Stimulated activated CD4-positive, alpha-beta T cell treated with anti-CD3 and anti-CD28 coated beads, TNF-alpha, amount 100 ng/mL, for 24 hours (primary cell): ENCODE measurements around the gene TRIM26.
"Not testable (repeated sequence)": the region's sequence is repeated elsewhere in the genome, so short reads cannot be mapped to it uniquely, and the experiment has no call there.

Experiments
- DNase-seq, 3 experiments: peaks; one replicate each; pipeline ENCODE4 v3.0.0-alpha.2; 2020; ENCODE audit warnings: low read depth in 3 of 3

The TRIM26 gene

DNA sequence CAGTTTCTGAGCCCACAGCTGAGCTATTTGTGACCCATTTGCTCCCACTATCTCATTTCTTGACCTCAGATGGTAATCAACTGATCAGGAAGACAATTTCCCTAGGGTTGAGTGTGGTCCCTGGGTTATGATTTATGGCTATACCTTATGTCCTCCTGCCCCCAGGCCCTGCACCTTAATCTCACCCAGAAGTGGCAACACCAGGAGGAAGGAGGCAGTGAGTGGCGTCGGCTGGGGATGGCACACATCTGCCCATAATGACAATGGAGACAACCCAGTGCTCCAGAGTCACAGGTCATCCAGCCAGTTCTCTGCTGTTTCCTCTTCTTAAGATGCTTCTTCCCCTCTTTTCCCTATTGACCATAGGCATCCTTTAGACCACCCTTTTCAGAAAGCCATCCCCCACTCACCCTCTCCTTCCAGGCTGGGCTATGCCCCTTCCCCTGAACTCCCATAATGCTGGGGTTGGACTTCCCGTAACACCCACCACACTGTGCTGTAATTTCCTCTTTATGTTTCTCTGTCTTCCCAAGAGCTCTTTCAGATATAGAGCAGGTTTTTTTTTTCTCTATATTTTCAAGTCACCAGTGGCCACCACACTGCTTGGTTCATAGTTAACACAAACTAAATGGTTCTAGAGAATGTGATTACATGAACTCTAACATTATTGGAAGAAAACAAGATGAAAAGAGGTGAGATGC is 60.1 kb downstream of the TRIM26 start:
- DNase-seq = no peak

DNA sequence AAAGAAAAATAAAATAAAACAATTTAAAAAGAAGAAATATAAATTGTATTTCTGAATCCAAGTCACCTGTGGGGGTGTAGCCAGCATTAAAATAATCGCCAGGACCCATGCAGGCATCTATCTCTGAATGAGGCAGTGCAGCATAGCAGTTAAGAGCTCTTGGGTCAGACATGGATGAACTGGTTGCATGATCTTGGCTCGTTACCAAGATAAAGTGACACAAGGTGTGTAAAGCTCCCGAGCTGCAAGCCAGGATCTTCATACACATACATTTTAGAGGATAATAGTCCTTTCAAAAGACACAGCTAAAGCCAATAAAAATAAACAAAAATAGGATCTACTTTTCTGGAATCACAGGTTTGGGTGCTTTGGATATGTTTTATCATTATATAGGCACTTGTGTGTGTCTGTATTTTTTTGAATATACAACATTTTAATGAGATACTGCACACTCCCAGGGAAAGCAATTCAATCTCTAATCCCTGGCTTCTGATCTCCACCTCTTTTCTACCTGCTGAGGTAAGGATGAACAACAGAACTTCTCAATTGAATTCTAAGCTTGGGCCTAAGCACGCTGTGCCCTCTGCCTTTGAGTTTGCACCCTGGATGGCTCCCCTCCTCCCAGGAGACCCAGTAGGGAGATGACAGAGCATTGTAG is 61.1 kb downstream of the TRIM26 start:
- no peak for DNase-seq

- no peak for DNase-seq
Observed at GRCh38 chr6:30151580-30151979, 61.6 kb downstream of the TRIM26 start.

DNA sequence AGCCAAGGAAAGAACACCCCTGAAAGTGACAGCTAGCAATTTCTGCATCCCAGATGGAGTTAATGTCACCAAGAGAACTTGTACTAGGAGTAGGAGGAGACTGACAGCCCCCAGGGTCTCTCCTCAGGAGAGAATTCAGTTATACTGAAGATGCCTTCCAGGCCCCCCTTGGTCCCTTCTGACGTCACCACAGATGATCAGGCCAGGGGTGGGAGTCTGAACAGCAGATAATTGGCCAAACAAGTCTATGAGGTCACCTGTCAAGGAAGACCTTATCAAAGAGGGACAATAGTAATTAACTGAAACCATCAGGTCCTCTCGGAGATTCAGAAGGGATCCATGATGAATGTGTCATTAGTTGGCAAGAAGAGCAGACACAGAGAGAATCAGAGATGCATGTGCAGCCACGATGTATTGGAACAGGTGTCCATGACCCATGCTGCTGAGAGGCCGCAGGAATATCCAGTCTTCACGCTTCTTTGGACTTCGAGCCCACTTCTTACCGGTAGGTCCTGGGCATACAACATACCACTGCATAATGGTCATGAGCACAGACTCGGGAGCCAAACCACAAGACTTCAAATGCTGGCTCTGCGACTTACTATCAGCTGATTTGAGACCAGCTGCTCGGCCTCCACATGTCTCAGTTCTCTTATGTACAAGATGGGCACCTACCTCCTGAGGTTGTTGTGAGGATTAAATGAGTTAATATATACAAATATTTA is 62.4 kb downstream of the TRIM26 start:
- no peak for DNase-seq

- no peak for DNase-seq
Observed at GRCh38 chr6:30149858-30150550, 63.2 kb downstream of the TRIM26 start.

GRCh38 chr6:30149234-30149633 is 64.0 kb downstream of the TRIM26 start:
- DNase-seq = no peak

DNA sequence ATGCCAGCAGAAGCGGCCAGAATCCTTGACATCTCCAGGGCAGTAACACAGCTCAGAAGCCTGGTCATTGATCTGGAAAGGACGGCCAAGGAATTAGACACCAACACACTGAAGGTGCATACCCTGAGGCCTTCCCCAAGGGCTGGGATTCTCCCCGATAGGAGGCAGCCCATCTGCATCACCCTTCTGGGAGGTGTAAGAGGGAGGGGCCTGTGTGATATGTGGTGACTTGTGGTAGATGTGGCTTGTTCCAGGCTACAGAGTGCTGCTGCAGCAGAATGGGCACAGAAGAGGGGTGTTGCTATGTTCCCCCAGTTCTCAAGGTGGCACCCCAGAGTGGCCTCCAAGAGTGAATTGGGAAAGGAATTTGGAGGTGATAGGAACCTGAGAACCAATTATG is 66.1 kb downstream of the TRIM26 start:
- no peak for DNase-seq

DNA sequence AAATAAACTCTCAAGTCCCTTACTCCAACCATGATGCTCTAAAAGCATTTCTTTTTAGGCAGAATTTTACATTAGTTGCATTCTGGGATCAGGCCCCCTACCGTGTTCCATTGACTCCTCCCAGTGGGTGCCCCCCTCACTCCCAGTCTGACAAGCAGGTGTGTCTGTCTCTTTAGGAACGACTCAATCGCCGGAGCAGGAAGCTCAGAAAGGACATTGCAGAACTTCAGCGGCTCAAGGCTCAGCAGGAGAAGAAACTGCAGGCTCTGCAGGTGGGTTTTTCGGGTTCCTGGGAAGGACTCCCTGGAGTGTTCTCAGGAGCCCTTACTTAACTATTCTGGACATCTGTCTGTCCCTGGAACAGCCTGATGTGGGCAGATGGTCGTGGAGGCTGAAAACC is 67.4 kb downstream of the TRIM26 start:
- no peak for DNase-seq

GRCh38 chr6:30144811-30145210 is 68.4 kb downstream of the TRIM26 start:
- DNase-seq = no peak

DNA sequence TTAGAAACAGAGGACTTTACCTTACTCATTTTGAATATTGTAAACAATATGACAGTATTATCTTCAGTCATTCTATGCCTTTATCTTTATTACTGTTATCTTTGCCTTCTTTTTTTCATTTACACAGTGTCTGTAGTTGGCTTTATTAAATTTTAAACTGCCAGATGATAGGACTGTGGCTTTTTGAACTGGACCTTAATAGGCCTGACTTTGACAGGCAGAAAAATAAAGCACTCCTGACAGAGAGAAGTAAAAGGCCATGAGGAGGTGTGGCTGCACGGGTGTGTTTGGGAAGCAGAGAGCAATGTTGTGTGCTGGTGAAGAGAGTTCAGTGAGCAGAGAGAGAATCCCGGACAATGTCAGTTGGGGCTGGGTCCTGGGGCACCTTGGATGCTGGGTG is 69.4 kb downstream of the TRIM26 start:
- DNase-seq = no peak

GRCh38 chr6:30142665-30143064 is 70.5 kb downstream of the TRIM26 start:
- no peak for DNase-seq

- DNase-seq = not testable (repeated sequence)
Observed at GRCh38 chr6:30140240-30140639, 73.0 kb downstream of the TRIM26 start.

DNA sequence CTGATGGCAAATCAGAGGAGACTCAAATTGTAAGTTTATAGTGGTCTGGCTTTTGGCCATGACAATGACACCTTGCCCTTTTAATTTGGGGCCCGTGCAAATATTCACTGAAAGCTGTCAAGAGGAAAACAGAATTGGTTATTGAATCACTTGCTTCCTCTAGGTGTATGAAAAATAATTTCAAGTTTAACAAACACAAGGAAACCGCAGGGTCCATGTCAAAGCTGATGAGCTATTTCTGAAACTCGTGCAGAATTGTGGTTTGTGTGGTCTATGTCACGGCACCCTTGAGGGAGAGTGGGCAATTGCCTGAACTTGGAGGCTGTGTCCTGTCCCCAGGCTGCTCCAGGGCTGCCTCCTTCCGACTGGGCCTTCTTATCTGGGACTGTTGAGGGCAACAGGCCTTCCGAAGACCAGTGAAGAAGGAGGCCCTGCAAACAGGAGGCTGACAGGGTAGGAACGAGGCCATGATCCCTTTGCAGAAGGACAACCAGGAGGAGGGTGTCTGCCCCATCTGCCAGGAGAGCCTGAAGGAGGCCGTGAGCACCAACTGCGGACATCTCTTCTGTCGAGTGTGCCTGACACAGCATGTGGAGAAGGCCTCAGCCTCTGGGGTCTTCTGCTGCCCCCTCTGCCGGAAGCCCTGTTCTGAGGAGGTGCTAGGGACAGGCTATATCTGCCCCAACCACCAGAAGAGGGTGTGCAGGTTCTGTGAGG is 76.5 kb downstream of the TRIM26 start:
- DNase-seq = no peak

DNA sequence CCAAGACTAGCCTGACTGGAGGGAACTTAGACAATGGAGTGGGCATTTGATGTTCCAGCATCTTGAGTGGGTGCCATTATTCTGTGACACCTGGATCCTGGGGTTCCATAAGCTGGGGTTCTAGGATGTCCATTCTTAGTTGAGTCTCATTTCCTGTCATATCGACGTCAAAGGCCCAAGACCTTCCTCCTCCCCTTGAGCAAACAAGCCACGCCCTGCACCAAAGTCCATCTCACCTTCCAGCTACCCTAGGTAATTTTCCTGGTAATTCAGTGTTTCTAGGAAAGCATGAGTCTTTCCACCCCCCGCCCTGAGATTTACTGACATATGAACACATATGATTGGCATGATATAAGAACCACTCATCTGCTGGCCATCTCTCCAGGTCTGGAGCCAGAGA is 77.4 kb downstream of the TRIM26 start, which contains the start of gene TRIM40:
TSS of gene TRIM40 (plus strand) at position 384 of the 400 bp plus-strand sequence. CDS start 897 bp downstream, outside the sequence.
- DNase-seq = no peak

DNA sequence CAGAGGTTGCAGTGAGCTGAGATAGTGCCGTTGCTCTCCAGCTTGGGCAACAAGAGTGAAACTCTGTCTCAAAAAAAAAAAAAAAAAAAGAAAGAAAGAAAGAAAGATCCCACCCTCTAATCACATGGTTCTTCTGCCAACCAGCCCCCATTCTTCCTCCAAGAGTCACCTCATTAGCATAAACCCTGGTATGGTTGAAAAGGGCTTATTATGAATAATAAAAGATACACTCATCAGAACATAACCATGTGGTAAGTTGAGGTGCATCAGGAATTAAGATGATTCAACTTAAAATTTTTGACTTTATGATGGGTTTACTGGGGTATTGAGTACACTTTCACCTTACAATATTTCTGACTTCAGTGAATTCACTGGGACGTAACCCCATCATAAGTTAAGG is 78.1 kb downstream of the TRIM26 start:
- DNase-seq = no peak
